Stimulated activated CD8-positive, alpha-beta memory T cell treated with anti-CD3 and anti-CD28 coated beads, Interleukin-7, amount 100 ng/mL, for 4 hours (primary cell): ENCODE results near the gene GSTM4.
"Not testable (repeated sequence)": the region's sequence is repeated elsewhere in the genome, so short reads cannot be mapped to it uniquely, and the experiment has no call there.

Experiments
- DNase-seq, 2 donors: peaks; one replicate each; pipeline ENCODE4 v3.0.0-alpha.2; 2020; ENCODE audit warnings: low read depth in 2 of 2

Gene GSTM4

GRCh38 chr1:109667452-109668122, 11.7 kb downstream of the GSTM4 start, which contains the start of gene GSTM2:
Gene GSTM2 (plus strand): TSS chr1:109668057. CDS start chr1:109668116, 59 bp downstream.
- peak; percentile 31 to 68 for DNase-seq

GRCh38 chr1:109668123-109668775, 12.3 kb downstream of the GSTM4 start:
- DNase-seq, result no peak

- DNase-seq, result no peak
Measured at GRCh38 chr1:109669246-109669948, 13.5 kb downstream of the GSTM4 start.

GRCh38 chr1:109669949-109670302, 14.0 kb downstream of the GSTM4 start:
- not testable (repeated sequence) for DNase-seq

- no peak for DNase-seq
Measured at GRCh38 chr1:109671067-109671466, 15.2 kb downstream of the GSTM4 start.

- not testable (repeated sequence) for DNase-seq
Measured at GRCh38 chr1:109673861-109674260, 18.0 kb downstream of the GSTM4 start.

- not testable (repeated sequence) for DNase-seq
Measured at GRCh38 chr1:109676683-109677381, 20.9 kb downstream of the GSTM4 start.

GRCh38 chr1:109677459-109677858, 21.6 kb downstream of the GSTM4 start:
- DNase-seq, result no peak

GRCh38 chr1:109678637-109679036, 22.7 kb downstream of the GSTM4 start:
- DNase-seq, result not testable (repeated sequence)

GRCh38 chr1:109684777-109685176, 28.9 kb downstream of the GSTM4 start:
- not testable (repeated sequence) for DNase-seq

- DNase-seq, result not testable (repeated sequence)
Measured at GRCh38 chr1:109685399-109685798, 29.5 kb downstream of the GSTM4 start.

- not testable (repeated sequence) for DNase-seq
Measured at GRCh38 chr1:109685890-109686289, 30.0 kb downstream of the GSTM4 start.

GRCh38 chr1:109687109-109687508, 31.2 kb downstream of the GSTM4 start:
- not testable (repeated sequence) for DNase-seq

- DNase-seq, result peak in 1 of 2 donors; percentile 79
Measured at GRCh38 chr1:109687641-109688499, 32.0 kb downstream of the GSTM4 start, which contains the start of gene GSTM1. Gene GSTM1 (plus strand): TSS chr1:109687817. CDS start chr1:109687874, 57 bp downstream.

- DNase-seq, result no peak
Measured at GRCh38 chr1:109689844-109690405, 34.0 kb downstream of the GSTM4 start.

GRCh38 chr1:109691759-109692158, 35.9 kb downstream of the GSTM4 start:
- DNase-seq, result no peak

- not testable (repeated sequence) for DNase-seq
Measured at GRCh38 chr1:109694400-109694799, 38.5 kb downstream of the GSTM4 start.

- DNase-seq, result not testable (repeated sequence)
Measured at GRCh38 chr1:109695138-109695537, 39.2 kb downstream of the GSTM4 start.

GRCh38 chr1:109697066-109697465, 41.2 kb downstream of the GSTM4 start:
- DNase-seq, result no peak

GRCh38 chr1:109697861-109698260, 42.0 kb downstream of the GSTM4 start:
- not testable (repeated sequence) for DNase-seq

GRCh38 chr1:109702940-109703339, 47.0 kb downstream of the GSTM4 start:
- not testable (repeated sequence) for DNase-seq
